A673 (cell line): ENCODE measurements around the gene IGF2. TPM values are rescaled to one million over a fixed set of nuclear protein-coding genes. Genes with fewer than 3 reads are reported as not detected.

Experiments used
- BruUV-seq: library from RNA; stranded (reverse); fragments of 400-500 nt; replicated peaks from 2 replicates; lab custom pipeline; 2021; lab: Mats Ljungman, UMichigan
- CTCF ChIA-PET: fragments of 300-600 bp; sonication (Branson Sonifier 250); formaldehyde crosslinking; loops from one replicate; lab custom pipeline; 2022; ENCODE audit warnings: antibody characterized with exemption; lab: Charles Lee
- POLR2A ChIA-PET: fragments of 300-600 bp; sonication (Branson Sonifier 250); formaldehyde crosslinking; loops from one replicate; lab custom pipeline; 2022; ENCODE audit warnings: antibody characterized with exemption; ENCODE audit not compliant: low non-redundant PET; lab: Charles Lee
- DNase-seq: peaks from one replicate; pipeline ENCODE4 v3.0.0-alpha.2; 2015; ENCODE audit warnings: low spot score
- H3K27ac ChIP-seq: fragments of 200-600 bp; sonication (generic); 2 replicates; pipeline ENCODE4 v1.5.1; 2016; ENCODE audit warnings: mixed run types, low read depth, mild to moderate bottlenecking, mixed read lengths, antibody characterized with exemption, low read length; ENCODE audit not compliant: poor library complexity, severe bottlenecking
- H3K27me3 ChIP-seq: fragments of 200-600 bp; sonication (generic); replicated peaks from 2 replicates; pipeline ENCODE4 v1.6.1; 2017; ENCODE audit warnings: mixed run types, low read depth, mild to moderate bottlenecking, mixed read lengths, antibody characterized with exemption, low read length; ENCODE audit not compliant: insufficient read depth, poor library complexity
- H3K36me3 ChIP-seq: fragments of 200-600 bp; sonication (generic); 2 replicates; pipeline ENCODE4 v1.6.1; 2016; ENCODE audit warnings: mixed run types, mild to moderate bottlenecking, mixed read lengths, antibody characterized with exemption, low read length; ENCODE audit not compliant: insufficient read depth, poor library complexity, severe bottlenecking
- H3K4me1 ChIP-seq: fragments of 200-600 bp; sonication (generic); 2 replicates; pipeline ENCODE4 v1.6.1; 2017; ENCODE audit warnings: mixed run types, mild to moderate bottlenecking, mixed read lengths, antibody characterized with exemption, low read length; ENCODE audit not compliant: insufficient read depth, poor library complexity, severe bottlenecking
- H3K4me3 ChIP-seq: fragments of 200-600 bp; sonication (generic); 2 replicates; pipeline ENCODE4 v1.5.1; 2016; ENCODE audit warnings: low read depth, mixed run types, mild to moderate bottlenecking, mixed read lengths, low read length; ENCODE audit not compliant: poor library complexity, severe bottlenecking
- H3K9me3 ChIP-seq: fragments of 200-600 bp; sonication (generic); 2 replicates; pipeline ENCODE4 v1.6.1; 2016; ENCODE audit warnings: mixed run types, low read depth, mild to moderate bottlenecking, mixed read lengths, antibody characterized with exemption, low read length; ENCODE audit not compliant: poor library complexity, severe bottlenecking
- CTCF ChIP-seq: fragments of 300-800, 200-600 bp; sonication (generic); conservative IDR thresholded peaks from 2 replicates; pipeline ENCODE4 v1.5.1; 2017; ENCODE audit warnings: low read depth, mild to moderate bottlenecking, antibody characterized with exemption, low read length, moderate library complexity, mixed read lengths
- EZH2 ChIP-seq: fragments of 200-600 bp; sonication (generic); IDR thresholded peaks from 2 replicates; pipeline ENCODE4 v1.6.1; 2017; ENCODE audit warnings: borderline replicate concordance, low read depth, mild to moderate bottlenecking, mixed read lengths, antibody characterized with exemption, low read length; ENCODE audit not compliant: poor library complexity, severe bottlenecking
- intact Hi-C: fragments of 100-400 bp; cut with micrococcal nuclease; formaldehyde crosslinking; loops from one replicate; pipeline ENCODE4 v1.10.0; 2022; ENCODE audit not compliant: unreplicated experiment
- total RNA-seq: library from RNA; stranded (reverse); gene quantifications from 2 replicates; pipeline ENCODE4 v1.2.3, GENCODE V29; 2021

IGF2 gene
- total RNA-seq, 1 experiment from 2014 or later = 0.17 TPM

GRCh38 chr11:2176389-2176900, 37.3 kb upstream of the IGF2 start:
- intact Hi-C loops = no loop called here
- Histone ChIP-seq H3K27ac (no peak overlapping the region), H3K9me3 (no peaks in the 10 kb centered on the region), H3K27me3 (no peaks in the 10 kb centered on the region), H3K4me3 (no peak overlapping the region), H3K36me3 (no peaks in the 10 kb centered on the region), H3K4me1 (no peaks in the 10 kb centered on the region)
- POLR2A ChIA-PET = no interaction called here
- TF ChIP-seq CTCF (no peak), EZH2 (no peak)
- no peak for DNase-seq
- CTCF ChIA-PET = no interaction called here
- BruUV-seq = no TSS peak

GRCh38 chr11:2175659-2176058, 36.5 kb upstream of the IGF2 start:
- no peaks in the 10 kb centered on the region for H3K36me3 ChIP-seq
- ChIA-PET POLR2A (no interaction called here), CTCF (no interaction called here)
- intact Hi-C loops = no loop called here
- no peaks in the 10 kb centered on the region for H3K4me1 ChIP-seq
- H3K9me3 ChIP-seq = no peaks in the 10 kb centered on the region
- no peak overlapping the region for H3K4me3 ChIP-seq
- no peak for DNase-seq
- no TSS peak for BruUV-seq
- no peak for TF ChIP-seq CTCF
- no peak for TF ChIP-seq EZH2
- H3K27me3 ChIP-seq = no peaks in the 10 kb centered on the region
- H3K27ac ChIP-seq = no peak overlapping the region

GRCh38 chr11:2174361-2174760, 35.2 kb upstream of the IGF2 start:
- ChIA-PET POLR2A (no interaction called here), CTCF (no interaction called here)
- no peak for TF ChIP-seq CTCF
- no peak for TF ChIP-seq EZH2
- Histone ChIP-seq H3K9me3 (no peaks in the 10 kb centered on the region), H3K36me3 (no peaks in the 10 kb centered on the region), H3K4me3 (no peak overlapping the region), H3K27ac (no peak overlapping the region), H3K27me3 (no peaks in the 10 kb centered on the region), H3K4me1 (no peaks in the 10 kb centered on the region)
- intact Hi-C loops = no loop called here
- no TSS peak for BruUV-seq
- no peak for DNase-seq
